Glomerular visceral epithelial cell (primary cell): ENCODE data around the gene SCYL2.
"Not testable (repeated sequence)": the region's sequence is repeated elsewhere in the genome, so short reads cannot be mapped to it uniquely, and the experiment has no call there.

ENCODE experiments used
- DNase-seq: peaks from one replicate; pipeline ENCODE4 v3.0.0-alpha.2; 2016; ENCODE audit errors: extremely low spot score

Gene SCYL2

DNA sequence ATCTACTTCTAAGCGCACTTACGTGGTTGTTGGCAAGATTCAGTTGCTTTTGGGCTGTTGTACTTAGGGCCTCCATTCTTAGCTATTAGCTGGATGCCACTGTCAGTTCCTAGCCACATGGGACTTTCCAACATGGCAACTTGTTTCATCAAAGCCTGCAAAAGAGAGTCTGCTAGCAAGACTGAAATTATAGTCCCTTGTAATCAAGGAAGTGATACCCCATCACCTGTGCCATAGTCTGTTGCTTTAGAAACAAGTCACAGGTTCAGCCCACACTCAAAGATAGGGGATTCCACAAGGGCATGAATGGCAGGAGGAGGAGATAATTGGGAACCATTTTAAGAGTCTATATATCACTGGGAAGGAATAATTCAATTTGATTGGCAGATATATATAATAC, 62.8 kb downstream of the SCYL2 start:
- no peak for DNase-seq

DNA sequence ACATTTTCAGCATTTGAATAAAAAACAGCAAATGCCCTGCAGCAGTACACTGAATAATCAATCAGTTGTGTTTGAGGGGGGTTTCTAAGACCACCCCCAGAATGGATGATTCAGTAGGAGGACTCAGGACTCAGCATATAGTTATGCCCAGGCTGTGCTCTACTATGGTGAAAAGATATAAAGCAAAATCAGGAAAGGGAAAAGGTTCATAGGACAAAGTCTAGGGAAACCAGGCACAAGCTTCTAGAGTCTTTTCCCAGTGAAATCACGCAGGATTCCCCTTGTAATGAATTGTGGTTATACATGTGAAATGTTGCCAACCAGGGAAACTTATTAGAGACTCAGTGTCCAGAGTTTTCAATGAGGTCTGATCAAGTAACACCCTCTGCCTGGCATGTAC, 64.9 kb downstream of the SCYL2 start:
- no peak for DNase-seq

DNA sequence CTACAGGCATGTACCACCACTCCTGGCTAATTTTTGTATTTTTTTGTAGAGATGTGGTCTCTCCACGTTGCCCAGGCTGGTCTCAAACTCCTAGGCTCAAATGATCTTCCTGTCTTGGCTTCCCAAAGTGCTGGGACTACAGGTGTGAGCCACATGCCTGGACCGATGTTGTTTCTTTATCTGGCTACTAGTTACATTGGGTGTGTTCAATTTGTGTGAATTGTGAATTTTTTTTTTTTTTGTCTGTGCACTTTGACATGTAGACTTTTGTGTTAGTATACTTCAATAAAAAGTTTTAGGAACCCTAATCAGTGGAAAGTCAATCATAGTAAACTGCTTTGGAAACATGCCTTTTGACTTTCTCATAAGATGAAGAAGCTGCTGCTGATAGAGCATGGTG, 65.9 kb downstream of the SCYL2 start:
- DNase-seq, result no peak

DNA sequence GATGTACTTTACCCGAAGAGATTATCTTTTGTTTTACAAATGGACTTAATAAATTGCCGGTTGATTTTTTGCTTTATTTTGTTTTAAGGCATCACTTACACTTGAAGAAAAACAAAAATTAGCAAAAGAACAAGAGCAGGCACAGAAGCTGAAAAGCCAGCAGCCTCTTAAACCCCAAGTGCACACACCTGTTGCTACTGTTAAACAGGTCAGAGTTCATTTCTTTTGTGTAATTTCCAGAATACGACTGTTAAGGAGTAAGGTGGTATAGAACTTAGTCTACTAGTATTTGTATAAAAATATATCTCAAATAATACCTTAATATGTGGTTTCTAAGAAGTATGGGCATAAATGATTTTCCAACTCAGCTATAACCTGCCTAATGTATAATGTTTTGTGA, 70.3 kb downstream of the SCYL2 start:
- DNase-seq, result no peak

DNA sequence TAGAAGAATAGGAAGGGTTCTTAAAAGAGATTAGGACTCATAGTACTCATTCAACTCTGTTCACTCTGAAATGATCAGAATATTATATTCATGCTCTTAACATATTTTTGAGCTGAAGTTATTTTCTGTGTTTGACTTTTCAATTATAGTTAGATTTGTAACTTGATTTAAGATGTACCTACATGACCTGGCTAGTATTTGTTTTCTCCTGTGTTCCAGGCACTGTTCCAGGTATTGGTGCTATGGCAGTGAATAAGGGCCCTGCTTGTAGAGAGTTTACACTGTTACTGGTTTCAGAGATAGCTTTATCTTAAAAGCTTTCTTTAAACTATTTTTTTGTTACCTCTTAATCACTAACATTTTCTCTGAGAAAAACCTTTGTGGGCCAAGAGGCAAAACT, 70.8 kb downstream of the SCYL2 start:
- DNase-seq, result no peak

DNA sequence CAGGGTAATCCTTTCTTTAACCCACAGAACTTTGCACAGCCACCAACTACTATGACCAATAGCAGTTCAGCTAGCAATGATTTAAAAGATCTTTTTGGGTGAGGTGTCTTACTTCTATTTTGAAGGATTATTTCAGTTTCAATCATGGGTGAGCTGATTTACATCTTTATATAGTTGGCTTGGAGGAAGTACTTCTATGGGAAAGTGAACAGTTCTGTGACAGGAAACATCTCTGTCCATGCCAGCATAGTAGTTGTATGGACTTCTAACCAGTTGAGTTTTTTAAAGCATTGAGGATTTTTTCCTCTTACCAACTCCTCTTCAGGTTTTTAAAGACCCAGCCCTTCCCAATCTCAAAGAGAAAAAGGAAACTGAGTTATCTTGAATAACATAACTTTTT, 72.1 kb downstream of the SCYL2 start:
- no peak for DNase-seq

DNA sequence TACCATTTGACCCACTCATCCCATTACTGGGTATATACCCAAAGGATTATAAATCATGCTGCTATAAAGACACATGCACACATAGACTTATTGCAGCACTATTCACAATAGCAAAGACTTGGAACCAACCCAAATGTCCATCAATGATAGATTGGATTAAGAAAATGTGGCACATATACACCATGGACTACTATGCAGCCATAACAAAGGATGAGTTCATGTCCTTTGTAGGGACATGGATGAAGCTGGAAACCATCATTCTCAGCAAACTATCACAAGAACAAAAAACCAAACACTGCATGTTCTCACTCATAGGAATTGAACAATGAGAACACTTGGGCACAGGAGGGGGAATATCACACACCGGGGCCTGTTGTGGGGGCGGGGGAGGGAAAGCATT, 75.9 kb downstream of the SCYL2 start:
- DNase-seq, result not testable (repeated sequence)

DNA sequence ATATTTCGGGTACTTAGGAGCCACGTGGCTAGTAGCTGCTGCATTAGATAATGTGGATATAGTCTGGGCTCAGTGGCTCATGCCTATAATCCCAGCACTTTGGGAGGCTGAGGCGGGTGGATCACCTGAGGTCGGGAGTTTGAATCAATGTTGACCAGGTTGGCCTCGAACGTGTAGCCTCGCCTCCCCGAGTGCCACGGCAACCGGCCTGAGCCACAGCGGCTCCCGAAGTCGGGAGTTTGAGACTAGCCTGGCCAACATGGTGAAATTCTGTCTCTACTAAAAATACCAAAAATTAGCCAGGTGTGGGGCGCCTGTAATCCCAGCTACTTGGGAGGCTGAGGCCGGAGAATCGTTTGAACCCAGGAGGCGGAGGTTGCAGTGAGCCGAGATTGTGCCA, 77.4 kb downstream of the SCYL2 start:
- not testable (repeated sequence) for DNase-seq

DNA sequence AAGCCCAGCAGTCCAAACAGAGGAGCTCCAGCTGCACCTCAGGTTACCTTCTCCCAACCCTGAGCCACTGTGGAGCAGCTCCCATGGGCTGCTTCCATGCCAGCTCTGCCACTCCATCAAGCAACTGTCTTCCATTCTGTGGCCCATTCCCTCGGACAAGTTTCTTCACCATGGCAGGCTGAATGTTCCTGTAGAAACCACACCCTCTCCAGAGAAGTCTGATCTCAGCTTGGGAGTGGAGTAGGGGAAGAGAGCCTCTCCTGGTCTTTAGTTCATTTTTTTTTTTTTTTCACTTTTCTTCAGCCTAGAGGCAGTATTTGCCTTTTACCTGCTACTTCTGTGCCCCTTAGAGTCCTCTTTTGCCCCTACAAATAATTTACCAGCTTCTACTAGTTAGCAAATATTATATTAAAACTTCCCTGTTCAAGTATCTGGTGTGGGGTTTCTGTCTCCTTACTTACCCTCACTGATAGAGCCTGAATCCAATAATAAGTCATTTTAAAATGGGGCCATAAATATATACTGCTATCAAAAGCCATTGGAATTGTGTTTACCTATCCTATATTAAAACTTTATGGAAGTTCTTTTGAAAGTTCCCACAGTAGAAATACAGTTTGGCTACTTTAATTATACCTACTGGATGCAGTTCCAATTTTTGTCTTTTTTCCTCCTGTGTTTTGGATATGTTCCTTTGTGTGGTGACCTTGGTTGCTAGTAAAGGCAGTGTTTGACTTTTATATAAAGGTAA, 78.2 kb downstream of the SCYL2 start:
- DNase-seq, result no peak

DNA sequence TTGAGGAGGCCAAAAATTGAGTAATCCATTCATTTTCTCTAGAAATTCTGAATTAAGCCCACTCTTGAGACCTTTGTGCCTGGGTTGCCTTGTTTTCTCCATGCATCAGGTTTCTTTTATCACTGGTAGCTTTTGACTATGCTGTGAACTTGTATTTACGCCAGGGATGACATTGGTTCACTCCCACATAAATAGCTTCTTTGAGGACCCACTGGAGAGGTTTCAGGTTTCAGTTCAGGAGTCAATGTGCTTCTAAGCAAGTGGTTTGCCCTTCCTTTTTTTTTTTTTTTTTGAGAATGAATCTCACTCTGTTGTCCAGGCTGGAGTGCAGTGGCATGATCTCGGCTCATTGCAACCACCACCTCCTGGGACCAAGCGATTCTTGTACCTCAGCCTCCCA, 79.7 kb downstream of the SCYL2 start:
- DNase-seq, result no peak

DNA sequence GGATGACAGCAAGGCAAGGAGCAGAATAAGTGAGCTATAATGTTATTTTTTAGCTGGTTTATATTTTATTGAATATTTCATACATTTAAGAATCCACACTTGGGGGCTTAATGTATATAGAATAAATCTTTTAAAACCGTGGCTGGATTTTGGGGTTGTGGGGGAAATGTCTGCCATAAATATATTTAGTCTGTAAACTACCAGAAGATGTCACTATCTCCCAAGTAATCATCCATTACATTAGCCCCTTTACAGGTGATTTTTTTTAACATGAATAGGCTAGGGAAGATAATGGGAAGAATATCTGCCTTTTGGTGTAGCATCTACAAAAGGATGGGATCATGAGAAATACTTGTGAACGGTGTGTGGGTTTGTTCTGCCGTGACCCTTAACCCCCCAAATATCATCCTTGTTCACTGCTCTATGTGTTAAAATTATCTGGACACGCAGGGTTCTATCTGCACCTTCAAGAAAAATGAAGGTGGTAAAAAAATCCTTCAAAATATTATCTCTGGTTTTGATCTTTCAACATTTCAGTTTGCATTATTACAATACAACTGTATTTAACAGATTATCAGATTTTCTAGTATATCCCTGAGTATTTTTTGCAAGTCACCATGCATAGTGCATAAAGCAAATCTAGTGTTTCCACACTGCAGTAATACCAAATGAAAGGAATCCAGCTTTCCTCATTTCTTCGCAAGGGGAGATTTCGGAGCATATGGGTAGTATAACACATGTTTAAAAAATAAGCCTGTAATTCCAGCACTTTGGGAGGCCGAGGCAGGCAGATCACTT, 81.9 kb downstream of the SCYL2 start:
- peak; percentile 39 for DNase-seq

DNA sequence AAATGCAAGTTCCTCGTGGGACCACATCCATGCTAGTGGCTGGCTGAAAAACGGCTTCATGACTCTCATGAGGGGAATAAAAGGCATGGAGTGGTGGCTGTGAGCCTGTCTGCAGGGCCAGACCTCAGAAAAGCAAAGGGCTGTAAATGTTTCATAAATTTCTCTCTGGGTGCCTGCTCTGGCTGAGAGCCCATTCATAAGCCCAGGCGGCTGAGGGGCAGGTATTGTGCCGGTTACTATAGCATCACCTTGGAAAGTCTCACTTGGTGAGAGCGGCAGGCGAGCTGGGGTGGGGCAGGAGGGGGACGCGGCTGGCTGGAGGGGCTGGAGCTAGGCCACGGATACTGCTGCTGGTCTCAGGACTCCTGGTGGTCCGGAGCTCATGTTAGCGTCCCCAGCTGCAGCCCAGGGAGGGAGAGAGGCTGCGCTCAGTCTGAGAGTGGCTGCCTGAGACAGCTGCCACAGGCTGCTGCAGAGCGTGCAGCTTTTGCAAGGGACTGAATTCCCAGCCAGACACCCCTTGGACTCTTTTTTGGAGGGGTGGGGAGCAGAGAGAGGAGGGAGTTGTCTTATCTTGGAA, 89.8 kb downstream of the SCYL2 start, which contains the start of gene SLC17A8:
TSS of gene SLC17A8 (plus strand) at position 431 of the 580 bp plus-strand sequence. CDS start 318 bp downstream, outside the sequence.
- no peak for DNase-seq

DNA sequence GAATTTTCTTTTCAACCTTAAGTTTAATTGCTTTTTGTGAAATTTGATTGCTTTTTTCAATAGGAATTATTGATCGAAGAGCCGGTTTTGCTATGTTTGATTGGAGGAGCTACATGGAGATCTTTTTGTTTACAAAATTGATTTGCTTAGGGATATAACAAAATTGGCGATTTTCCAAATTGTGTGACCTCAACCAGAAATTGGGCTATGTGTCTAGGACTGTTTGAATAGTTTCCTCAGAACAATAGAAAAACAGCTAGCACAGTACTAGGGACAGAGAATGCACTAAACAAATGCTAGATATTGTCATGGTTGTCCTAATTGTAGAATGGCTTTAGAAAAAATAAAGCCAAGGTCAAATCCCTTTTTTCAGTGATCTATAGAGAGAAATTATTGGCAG, 92.3 kb downstream of the SCYL2 start:
- DNase-seq, result no peak

DNA sequence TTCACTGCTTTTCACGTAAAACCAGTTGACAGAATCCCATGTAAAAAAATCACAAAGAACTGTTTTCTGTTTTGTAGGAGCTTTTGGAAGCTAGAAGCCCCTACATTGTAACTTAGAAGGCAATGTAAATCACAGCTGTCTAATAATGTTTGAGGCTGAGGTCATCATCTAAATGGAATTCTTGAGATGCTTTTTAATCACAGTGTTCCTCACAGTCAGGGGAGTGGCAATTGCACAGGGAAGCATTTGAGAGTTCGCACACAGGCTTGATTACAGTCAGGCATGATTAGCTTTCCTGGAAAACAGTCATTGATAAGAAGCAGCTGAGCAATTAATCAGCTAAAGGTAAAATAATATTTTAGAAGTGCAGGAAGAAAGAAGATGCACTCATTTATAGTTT, 92.8 kb downstream of the SCYL2 start:
- no peak for DNase-seq

DNA sequence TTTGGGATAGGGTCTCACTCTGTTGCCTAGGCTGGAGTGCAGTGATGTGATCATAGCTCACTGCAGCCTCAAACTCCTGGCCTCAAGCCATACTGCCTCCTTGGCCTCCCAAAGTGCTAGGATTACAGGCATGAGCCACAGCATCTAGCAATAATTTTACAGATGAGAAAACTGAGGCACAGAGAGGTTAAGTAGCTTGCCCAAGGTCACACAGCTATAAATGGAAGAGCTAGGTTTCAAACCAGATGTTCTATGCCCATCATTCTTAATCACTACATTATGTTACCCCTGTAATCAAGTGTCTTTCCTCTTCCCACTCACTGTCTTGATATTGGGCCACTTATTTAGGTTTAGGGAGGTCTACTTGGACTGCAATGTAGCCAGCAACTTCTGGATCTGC, 93.5 kb downstream of the SCYL2 start:
- DNase-seq, result no peak

DNA sequence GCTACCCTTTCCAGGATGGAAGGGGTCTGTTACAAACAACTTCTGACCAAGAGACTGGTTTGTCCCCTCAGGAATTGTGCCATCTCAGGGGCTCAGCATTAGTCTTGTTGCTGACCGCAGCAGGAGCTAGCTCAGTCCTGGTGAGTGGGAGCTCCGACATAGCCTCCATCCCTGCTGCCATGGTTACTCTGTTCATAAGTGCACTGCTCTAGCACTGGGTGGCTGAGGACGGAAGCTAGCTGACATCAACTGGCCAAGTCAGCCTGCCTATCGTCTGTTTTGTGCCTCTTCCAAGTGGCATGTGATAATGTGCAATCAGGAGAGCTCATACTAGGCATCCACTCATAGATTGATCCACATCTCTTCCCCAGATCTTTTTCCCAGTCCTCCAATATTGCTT, 97.3 kb downstream of the SCYL2 start:
- no peak for DNase-seq

DNA sequence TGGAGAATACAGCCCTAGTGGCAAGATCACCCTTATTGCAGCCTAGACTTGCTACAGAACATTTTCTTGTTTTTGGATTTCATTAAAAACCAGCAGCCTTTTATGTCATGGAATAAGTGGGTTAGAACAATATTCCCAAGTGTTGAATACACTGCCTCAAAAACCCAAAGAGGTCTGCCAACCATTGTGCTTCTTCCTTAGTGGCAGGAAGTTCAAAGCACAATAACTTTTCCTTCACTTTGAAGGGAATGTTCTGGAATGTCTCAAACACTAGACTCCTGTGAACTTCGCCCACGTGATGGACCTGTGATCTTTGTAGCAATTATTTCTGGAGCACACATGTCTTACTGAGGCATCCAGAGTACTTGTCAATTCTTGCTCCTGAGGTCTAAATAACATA, 98.4 kb downstream of the SCYL2 start:
- DNase-seq, result no peak

DNA sequence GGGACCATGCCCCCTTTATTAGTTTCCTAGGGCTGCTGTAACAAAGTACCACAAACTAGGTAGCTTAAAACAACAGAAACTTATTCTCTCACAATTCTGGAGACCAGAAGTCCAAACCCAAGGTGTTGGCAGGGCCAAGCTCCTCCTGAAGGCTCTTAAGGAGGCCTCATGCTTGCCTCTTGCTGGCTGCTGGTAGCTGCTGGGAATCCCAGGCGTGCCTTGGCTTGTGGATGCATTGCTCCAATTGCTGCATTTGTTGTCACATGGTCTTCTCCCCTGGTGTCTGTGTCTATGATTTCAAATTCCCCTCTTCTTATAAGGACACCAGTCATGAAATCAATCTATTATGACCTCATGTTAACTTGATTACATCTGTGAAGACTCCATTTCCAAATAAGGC, 101.1 kb downstream of the SCYL2 start:
- DNase-seq, result no peak

DNA sequence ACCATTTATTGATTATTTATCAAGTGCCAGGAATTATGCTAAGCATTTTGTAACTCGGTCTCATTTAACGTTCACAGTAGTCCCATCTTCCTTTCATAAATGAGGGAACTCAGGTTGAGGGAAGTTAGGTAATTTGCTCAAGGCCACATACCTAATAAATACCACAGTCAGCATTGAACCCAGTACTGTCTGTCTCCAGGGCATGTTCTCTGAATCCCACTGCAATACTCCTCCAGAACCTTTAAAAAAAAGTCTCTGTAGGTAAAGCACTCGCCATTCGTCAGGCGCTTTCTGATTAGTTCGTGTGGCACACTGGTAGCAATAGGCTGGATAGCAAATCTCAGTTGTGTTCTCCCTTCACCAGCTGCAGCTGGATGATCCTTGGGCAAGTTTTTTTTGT, 104.2 kb downstream of the SCYL2 start:
- no peak for DNase-seq

DNA sequence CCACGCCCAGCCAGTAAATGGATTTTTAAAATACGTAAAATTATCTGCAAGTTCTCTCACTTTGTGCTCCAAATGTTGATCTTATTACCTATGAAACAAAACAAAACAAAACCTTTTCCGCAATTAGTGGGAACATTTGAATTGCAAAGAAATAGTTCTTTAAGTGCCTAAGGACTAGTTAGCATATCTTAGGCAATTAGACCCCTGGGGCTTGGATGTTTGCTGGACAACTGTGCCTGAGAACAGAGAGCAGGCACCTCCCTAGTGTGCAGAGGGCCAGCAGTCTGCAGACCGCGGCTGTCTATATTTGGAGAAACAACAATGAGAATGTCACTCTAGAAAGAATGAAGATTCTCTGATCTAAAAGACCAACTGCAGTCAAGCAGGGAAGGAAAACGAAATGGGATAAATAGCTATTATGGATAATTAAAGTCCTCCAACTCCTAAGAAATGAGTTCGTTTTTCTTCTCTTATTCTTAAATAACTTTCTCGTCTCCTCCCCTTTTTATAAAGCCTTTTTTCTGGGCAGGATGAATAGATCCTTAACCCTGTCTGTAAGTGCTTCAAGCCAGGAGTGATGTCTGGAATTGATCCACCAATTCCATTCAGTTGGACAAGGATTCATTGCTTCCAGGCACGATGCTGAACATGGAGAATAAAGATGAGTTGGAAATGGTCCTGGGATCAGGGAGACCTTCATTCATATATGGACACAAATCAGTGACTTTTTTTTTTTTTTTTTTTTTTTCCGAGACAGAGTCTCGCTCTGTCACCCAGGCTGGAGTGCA, 106.1 kb downstream of the SCYL2 start:
- no peak for DNase-seq

DNA sequence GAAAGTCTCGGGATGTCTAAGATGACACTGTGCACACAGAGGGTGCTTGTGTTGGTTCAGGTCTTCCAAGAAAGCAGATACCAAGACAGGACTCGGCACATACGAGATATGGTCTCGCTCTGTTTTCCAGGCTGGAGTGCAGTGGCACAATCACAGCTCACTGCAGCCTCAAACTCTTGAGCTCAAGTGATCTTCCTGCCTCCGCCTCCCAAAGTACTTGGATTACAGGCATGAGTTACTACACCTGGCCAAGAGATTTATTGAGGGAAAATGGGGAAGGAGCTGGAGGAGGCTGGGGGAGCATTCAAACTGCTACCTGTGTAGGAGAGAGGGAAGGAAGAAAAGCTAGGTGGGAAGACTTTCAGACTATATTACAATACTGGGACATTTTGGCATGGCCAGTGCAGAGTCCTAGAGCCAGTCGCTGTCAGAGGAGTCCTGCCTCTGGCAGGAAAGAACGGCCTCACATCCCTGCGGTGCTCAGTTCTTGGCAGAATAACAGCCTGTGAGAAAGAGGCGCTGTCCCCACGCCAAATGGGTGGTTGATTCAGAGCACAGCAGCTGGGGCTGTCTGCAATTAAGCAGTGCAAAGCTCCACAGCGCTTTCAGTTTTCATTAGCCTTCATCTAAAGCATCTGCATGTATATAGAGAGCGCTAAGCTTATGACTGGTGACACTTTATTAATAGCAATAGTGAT, 108.2 kb downstream of the SCYL2 start:
- no peak for DNase-seq

DNA sequence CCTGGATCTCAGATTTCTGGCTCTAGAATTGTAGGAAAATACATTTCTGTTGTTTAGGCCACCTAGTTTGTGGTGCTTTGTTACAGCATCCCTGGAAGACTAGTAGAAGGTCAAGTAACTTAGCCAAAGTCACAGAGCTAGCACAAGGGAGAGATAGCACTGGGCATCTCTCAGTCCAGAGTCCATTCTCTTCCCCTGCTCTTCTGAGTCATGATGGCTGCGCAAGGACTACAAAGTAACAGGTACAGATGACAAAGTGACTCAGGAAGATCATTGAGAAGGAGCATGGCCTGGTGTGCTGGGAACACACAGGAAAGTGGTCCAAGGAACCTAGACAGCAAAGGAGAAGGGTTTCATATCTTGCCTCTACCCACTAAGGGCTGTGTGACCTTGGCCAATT, 109.2 kb downstream of the SCYL2 start:
- DNase-seq, result no peak
